SH-SY5Y (cell line): Measurements from ENCODE around the gene P3H4.

Experiments
- GATA2 ChIP-seq: IDR thresholded peaks from 2 replicates; pipeline ENCODE4 v1.6.1; 2011; ENCODE audit warnings: mild to moderate bottlenecking, low read depth, low read length
- GATA3 ChIP-seq: IDR thresholded peaks from 2 replicates; pipeline ENCODE4 v1.6.1; 2011; ENCODE audit warnings: low read depth, mild to moderate bottlenecking, low read length, moderate library complexity

Gene P3H4

GRCh38 chr17:41772218-41772585 is 39.5 kb downstream of the P3H4 start:
- TF ChIP-seq GATA3, result no peak
- TF ChIP-seq GATA2, result no peak

DNA sequence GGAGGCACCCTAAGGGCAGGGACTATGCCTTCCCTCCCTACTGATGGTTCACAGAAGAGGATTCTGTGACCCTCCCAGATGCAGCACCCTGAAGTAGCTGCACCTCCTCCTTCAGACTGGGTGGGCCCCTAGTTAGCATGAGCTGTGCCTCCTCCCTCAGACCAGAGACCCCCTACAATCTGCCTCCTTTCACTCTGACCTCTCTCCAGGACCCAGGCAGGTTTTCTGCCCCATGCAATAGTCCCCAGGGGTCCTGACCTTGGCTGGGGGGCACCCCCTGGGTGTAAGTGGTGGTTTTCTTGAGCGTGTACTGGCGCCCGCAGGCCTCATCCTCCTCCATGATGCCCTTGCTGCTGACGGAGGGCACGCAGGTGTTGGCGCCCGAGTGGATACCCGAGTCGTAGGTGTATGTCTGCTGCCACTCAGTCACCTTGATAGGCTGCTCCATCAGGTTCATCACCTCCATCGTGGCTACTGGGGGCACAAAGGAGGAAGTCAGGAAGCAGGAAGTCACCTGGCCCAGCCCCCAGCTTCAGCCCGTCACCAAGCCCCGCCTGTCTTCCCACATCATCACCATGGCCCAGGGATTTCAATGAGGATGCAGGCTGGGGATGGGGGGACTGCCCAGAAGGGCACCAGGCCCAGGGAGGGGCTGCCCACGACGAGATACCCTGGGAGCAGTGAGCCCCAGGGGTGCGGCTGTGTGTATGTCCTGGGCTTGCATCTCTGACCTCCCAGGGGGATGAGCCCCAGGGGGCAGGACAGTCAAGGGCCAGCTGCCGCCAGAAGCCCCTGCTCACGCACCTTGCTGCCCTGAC is 40.2 kb downstream of the P3H4 start:
- no peak for TF ChIP-seq GATA2
- TF ChIP-seq GATA3, result no peak

GRCh38 chr17:41769985-41770384 is 41.8 kb downstream of the P3H4 start:
- TF ChIP-seq GATA2, result no peak
- no peak for TF ChIP-seq GATA3

GRCh38 chr17:41769346-41769862 is 42.3 kb downstream of the P3H4 start:
- no peak for TF ChIP-seq GATA2

GRCh38 chr17:41768682-41769288 is 43.0 kb downstream of the P3H4 start:
- no peak for TF ChIP-seq GATA3
- TF ChIP-seq GATA2, result no peak

DNA sequence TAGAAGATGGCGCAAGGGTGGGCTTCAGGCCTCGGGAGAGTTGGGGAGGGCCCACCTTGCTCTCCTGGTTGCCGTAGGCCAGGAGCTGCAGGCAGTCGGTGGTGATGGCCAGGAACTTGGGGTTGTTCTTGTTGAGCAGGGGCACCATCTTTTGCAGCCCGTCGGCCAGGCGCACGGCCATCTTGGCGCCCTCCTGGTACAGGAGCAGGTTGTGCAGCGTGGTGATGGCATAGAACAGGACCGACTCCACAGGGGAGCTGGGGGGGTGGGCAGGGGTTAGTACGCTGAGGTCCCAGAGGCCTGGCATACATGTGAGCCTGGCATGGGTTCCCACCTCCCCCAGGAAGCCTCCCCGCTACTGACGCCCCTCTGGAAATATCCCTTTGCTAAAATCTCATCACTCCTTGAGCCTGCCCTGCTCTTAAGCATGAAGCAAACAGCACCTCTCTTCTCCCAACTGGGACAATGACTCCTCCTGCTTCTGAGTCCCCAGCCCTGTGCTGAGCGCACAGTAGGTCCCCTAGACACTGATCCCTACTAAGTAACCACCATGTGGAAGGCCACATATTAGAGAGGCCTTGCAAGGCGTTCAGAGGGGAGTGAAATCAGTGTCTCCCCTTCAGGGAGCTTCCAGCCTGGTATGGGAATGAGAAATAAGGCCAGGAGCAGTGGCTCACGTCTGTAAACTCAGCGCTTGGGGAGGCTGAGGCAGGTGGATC is 44.3 kb downstream of the P3H4 start:
- TF ChIP-seq GATA2 (no peak), GATA3 (no peak)

DNA sequence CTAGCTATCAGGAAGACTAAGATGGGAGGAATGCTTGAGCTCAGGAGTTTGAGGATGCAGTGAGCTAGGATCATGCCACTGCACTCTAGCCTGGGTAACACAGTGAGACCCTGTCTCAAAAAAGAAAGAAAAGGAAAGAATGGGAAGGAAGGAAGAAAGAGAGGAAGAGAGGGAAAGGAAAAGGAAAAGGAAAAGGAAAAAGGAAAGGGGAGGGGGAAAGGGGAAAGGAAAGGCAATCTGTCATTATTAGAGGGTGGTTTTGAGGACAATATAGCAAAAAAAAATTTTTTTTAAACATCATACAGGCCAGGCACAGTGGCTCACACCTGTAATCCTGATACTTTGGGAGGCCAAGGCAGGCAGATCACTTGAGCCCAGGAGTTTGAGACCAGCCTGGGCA is 45.6 kb downstream of the P3H4 start:
- TF ChIP-seq GATA2 (no peak), GATA3 (no peak)

GRCh38 chr17:41763327-41763726 is 48.4 kb downstream of the P3H4 start:
- TF ChIP-seq GATA2 (no peak), GATA3 (no peak)

DNA sequence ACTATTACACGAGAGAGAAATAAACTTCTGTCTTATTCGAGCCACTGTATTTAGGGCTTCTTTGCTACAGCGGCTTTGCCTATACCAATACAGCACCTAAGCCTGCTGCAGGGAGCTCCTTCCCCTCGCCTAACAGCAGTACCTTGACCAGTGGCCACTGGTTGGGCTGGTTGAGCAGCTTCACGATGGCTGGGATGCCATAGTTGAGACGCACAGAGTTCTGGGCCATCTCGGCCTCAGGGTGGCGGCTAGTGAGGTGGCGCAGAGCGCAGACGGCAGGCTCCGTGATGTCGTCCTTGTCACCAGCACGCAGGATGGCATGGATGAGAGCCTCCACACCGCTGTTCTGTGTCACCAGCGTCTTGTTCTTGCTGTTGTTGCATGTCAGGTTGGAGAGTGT is 48.9 kb downstream of the P3H4 start:
- no peak for TF ChIP-seq GATA2
- TF ChIP-seq GATA3, result no peak

GRCh38 chr17:41762391-41762790 is 49.4 kb downstream of the P3H4 start:
- TF ChIP-seq GATA2, result no peak
- no peak for TF ChIP-seq GATA3

DNA sequence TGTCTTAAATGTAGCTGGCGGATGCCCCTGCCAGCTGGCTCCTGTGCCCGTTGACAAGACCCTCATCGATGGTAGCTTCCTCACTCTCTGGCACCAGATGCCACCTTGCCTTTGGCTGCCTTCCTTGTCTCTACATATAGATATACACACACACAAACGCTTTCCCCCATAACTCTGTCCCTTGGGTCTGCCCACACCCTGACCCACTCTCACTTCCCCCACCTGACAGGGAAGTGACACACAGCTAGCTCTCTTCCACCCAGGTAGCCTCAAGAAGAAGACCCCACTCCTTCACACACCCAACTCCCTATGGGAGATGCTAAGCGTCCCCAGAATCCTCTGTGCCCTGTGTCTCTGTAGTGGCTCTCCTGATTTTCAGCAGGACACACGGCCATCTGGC is 50.9 kb downstream of the P3H4 start:
- TF ChIP-seq GATA2, result no peak

DNA sequence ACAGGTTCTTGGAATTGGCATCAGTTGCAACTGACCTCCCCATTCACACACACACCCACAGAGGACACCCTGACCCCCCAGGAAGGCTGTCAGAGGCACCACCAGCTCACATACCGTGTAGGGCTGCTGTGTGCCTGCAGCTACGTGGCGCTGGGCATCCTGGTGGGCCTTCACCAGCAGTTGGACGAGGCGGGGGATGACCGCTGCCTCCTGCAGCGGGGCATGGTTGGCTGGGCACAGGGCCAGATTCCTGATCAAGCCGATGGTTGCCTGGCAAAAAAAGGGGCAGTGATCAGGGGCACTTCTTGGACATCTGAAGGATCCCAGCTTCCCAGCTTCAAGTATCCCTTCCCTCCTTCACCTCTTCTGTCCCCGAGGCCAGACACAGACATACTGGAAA is 53.1 kb downstream of the P3H4 start:
- TF ChIP-seq GATA3 (no peak), GATA2 (no peak)

- TF ChIP-seq GATA3 (no peak), GATA2 (no peak)
These were observed 57.7 kb downstream of the P3H4 start for GRCh38 chr17:41754066-41754465.
